ENCODE results near the gene MGARP. TPM values are rescaled to one million over a fixed set of nuclear protein-coding genes. Genes with fewer than 3 reads are reported as not detected.
A peak's percentile ranks its signal among the peaks of the same experiment; 100 is the strongest.

The MGARP gene
- total RNA-seq, 1 donor from 2014 or later: 2.2 TPM

GRCh38 chr4:139247241-139247640, 32.8 kb downstream of the MGARP start:
- Histone ChIP-seq H3K27me3 (no peaks in the 10 kb centered on the region), H3K4me1 (peaks cover 16% of the 10 kb centered on the region), H3K9me3 (no peaks in the 10 kb centered on the region), H3K27ac (no peak overlapping the region), H3K4me3 (no peak overlapping the region), H3K36me3 (no peaks in the 10 kb centered on the region)
- TF ChIP-seq POLR2A (IDR thresholded peaks at IDR 0.05): no peak
- TF ChIP-seq POLR2AphosphoS5 (IDR thresholded peaks at IDR 0.05; ENCODE audit: insufficient read depth in 1 of 2, low read depth in 1 of 2): no peak
- TF ChIP-seq, protein P1, sequence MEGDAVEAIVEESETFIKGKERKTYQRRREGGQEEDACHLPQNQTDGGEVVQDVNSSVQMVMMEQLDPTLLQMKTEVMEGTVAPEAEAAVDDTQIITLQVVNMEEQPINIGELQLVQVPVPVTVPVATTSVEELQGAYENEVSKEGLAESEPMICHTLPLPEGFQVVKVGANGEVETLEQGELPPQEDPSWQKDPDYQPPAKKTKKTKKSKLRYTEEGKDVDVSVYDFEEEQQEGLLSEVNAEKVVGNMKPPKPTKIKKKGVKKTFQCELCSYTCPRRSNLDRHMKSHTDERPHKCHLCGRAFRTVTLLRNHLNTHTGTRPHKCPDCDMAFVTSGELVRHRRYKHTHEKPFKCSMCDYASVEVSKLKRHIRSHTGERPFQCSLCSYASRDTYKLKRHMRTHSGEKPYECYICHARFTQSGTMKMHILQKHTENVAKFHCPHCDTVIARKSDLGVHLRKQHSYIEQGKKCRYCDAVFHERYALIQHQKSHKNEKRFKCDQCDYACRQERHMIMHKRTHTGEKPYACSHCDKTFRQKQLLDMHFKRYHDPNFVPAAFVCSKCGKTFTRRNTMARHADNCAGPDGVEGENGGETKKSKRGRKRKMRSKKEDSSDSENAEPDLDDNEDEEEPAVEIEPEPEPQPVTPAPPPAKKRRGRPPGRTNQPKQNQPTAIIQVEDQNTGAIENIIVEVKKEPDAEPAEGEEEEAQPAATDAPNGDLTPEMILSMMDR (IDR thresholded peaks at IDR 0.05): no peak
- intact Hi-C loops (cut with DNase I): no loop called here
- no peak for DNase-seq (ENCODE audit: extremely low spot score in 2 of 2)

DNA sequence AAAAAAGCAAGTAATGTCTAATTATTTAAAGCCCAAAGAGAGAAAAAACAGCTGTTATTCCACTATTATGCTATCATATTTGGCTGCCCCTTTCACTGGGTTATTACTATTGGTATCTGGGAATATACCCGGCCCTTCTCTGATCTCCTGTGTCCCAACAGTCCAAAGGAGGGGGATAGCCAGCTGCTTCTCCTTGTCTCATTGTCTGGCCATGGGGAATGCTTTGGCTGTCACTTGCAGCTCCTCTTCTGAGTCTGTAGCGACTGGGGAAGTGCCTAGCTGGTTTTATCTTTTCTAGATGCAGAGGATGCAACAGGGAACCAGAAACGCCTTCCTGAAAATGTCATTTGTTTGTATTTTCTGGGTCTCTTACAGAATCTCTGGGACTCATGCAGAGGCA, 33.9 kb downstream of the MGARP start:
- intact Hi-C loops (cut with DNase I): no loop called here
- no peaks in the 10 kb centered on the region for H3K36me3 ChIP-seq
- no peak overlapping the region for H3K27ac ChIP-seq
- no peak for DNase-seq (ENCODE audit: extremely low spot score in 2 of 2)
- peaks cover 16% of the 10 kb centered on the region for H3K4me1 ChIP-seq
- TF ChIP-seq, protein P1 (IDR thresholded peaks at IDR 0.05): no peak
- no peak for TF ChIP-seq POLR2A (IDR thresholded peaks at IDR 0.05)
- no peak for TF ChIP-seq POLR2AphosphoS5 (IDR thresholded peaks at IDR 0.05; ENCODE audit: insufficient read depth in 1 of 2, low read depth in 1 of 2)
- no peaks in the 10 kb centered on the region for H3K9me3 ChIP-seq
- no peak overlapping the region for H3K4me3 ChIP-seq
- H3K27me3 ChIP-seq: no peaks in the 10 kb centered on the region

DNA sequence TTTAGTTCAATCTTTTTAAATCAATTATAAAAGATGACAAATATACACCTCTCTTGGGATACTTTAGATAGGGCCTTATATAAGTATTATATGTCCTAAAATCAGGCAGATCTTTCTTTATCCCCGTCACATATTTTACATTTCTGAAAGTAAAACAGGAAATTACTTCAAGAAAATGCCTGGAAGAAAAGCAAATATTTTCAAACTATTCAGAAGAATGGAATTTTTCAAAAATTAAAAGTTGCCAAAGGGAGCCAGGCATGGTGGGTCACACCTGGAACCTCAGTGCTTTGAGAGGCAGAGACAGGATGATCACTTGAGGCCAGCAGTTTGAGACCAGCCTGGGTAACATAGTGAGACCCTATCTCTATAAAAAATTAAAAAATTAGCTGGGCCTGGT, 34.4 kb downstream of the MGARP start:
- Histone ChIP-seq H3K27me3 (no peaks in the 10 kb centered on the region), H3K27ac (no peak overlapping the region), H3K9me3 (no peaks in the 10 kb centered on the region), H3K4me1 (peaks cover 16% of the 10 kb centered on the region), H3K4me3 (no peak overlapping the region), H3K36me3 (no peaks in the 10 kb centered on the region)
- no peak for DNase-seq (ENCODE audit: extremely low spot score in 2 of 2)
- TF ChIP-seq POLR2AphosphoS5 (IDR thresholded peaks at IDR 0.05; ENCODE audit: insufficient read depth in 1 of 2, low read depth in 1 of 2) (no peak), POLR2A (IDR thresholded peaks at IDR 0.05) (no peak)
- TF ChIP-seq, protein P1 (IDR thresholded peaks at IDR 0.05): no peak
- intact Hi-C loops (cut with DNase I): no loop called here

DNA sequence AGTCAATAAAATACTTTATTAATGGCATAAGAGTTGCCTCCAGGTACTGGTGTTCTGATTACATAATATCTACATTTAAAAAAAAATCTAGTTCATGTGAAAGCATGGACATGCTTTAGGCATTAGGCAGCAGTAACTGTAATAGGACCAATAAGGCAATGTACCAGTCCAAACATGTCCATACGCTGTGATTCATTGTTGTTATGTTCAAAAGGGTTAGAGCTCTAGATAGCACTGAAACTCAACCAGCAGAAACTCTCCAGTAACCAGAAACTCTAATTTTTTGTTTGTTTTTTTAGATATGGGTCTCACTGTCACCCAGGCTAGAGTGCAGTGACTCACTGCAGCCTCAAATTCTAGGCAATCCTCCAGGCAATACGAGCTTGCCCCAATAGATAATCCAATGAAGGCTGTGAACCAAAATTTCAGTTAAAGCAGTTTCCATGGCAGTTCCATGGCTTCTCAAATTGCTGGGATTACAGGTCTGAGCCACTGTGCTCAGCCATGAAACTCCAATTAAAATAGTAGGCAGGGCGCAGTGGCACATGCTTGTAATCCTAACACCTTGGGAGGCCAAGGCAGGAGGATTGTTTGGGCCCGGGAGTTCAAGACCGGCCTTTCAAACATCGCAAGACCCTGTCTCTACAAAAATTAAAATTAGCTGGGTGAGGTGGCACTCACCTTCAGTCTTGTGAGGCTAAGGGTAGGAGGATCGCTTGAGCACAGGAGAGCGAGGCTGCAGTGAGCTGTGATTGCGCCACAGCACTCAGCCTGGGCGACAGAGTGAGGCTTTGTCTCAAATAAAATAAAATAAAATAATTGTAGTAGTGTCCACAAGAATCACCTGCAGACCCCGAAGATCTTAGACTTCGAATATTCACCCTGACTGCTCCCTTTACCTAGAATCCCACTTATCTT, 36.3 kb downstream of the MGARP start:
- no peaks in the 10 kb centered on the region for H3K36me3 ChIP-seq
- H3K27me3 ChIP-seq: no peaks in the 10 kb centered on the region
- H3K27ac ChIP-seq: peak overlapping the region; percentile 38

GRCh38 chr4:139242511-139243051, 37.4 kb downstream of the MGARP start:
- no peaks in the 10 kb centered on the region for H3K27me3 ChIP-seq
- peaks cover 16% of the 10 kb centered on the region for H3K4me1 ChIP-seq
- no peaks in the 10 kb centered on the region for H3K36me3 ChIP-seq
- no peaks in the 10 kb centered on the region for H3K9me3 ChIP-seq
- H3K27ac ChIP-seq: no peak overlapping the region
- no peak overlapping the region for H3K4me3 ChIP-seq
- intact Hi-C loops (cut with DNase I): no loop called here
- TF ChIP-seq POLR2A (IDR thresholded peaks at IDR 0.05): no peak
- TF ChIP-seq, protein P1 (IDR thresholded peaks at IDR 0.05): no peak
- TF ChIP-seq POLR2AphosphoS5 (IDR thresholded peaks at IDR 0.05; ENCODE audit: insufficient read depth in 1 of 2, low read depth in 1 of 2): no peak
- no peak for DNase-seq (ENCODE audit: extremely low spot score in 2 of 2)

More for the DNA sequence above, 36.3 kb downstream of the MGARP start:
- Histone ChIP-seq H3K9me3 (no peaks in the 10 kb centered on the region), H3K4me3 (no peak overlapping the region), H3K4me1 (peaks cover 16% of the 10 kb centered on the region)
- DNase-seq (ENCODE audit: extremely low spot score in 2 of 2): no peak
- intact Hi-C loops (cut with DNase I): no loop called here
- peak; percentile 32 to 89 for TF ChIP-seq POLR2AphosphoS5 (IDR thresholded peaks at IDR 0.05; ENCODE audit: insufficient read depth in 1 of 2, low read depth in 1 of 2)
- no peak for TF ChIP-seq POLR2A (IDR thresholded peaks at IDR 0.05)

All from vagina (tissue), 2 donors.